ENCODE measurements around the gene CNTNAP1. TPM values are rescaled to one million over a fixed set of nuclear protein-coding genes. Genes with fewer than 3 reads are reported as not detected.

Gene CNTNAP1
- total and polyA plus RNA-seq, 10 of the 15 experiments (the other 5 are each of a cell fraction or from before 2014, with no cell fraction given): 0.95 to 29.9 (median 10.4) TPM

DNA sequence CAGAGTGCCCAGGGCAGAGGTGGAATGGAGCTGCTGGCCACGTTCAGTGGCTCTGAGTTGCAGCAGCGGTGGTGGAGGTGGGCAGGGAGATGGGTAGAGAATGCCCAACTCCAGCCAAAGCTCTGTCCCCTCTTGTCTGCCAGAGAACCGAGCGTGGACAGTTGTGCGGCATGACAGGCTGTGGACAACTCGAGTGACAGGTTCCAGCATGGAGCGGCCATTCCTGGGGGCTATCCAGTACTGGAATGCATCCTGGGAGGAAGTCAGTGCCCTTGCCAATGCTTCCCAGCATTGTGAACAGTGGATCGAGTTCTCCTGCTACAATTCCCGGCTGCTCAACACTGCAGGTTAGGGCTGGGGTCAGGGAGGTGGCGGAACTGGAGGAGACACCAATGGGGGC is 8.3 kb downstream of the CNTNAP1 start:
- Histone ChIP-seq H4K20me1 (ENCODE audit: control insufficient read depth, insufficient read depth) (no peaks in the 10 kb centered on the region), H3K4me1 (ENCODE audit: control insufficient read depth, insufficient read depth, low read length) (no peaks in the 10 kb centered on the region), H3K4me2 (ENCODE audit: control insufficient read depth, insufficient read depth) (no peak overlapping the region), H2AFZ (ENCODE audit: control insufficient read depth, low read depth, low read length) (no peak overlapping the region), H3K4me3 (no peak overlapping the region), H3K36me3 (ENCODE audit: control insufficient read depth in 2 of 2, insufficient read depth in 2 of 2, low read length in 1 of 2) (peaks cover 12 to 32% of the 10 kb centered on the region in 2 experiments), H3K9ac (ENCODE audit: control insufficient read depth, insufficient read depth, low read length) (no peak overlapping the region), H3K9me3 (replicated peaks; ENCODE audit: control insufficient read depth, insufficient read depth, low read length) (no peaks in the 10 kb centered on the region), H3K79me2 (ENCODE audit: control insufficient read depth, insufficient read depth, low read length) (no peaks in the 10 kb centered on the region), H3K27ac (ENCODE audit: control insufficient read depth, insufficient read depth) (no peak overlapping the region), H3K27me3 (replicated peaks in 1 of 2; ENCODE audit: control insufficient read depth in 2 of 2, insufficient read depth in 2 of 2, low read length in 1 of 2) (no peaks in the 10 kb centered on the region)
- in situ Hi-C loops (cut with MboI) (no loop called here), intact Hi-C loops (cut with micrococcal nuclease; ENCODE audit: unreplicated experiment) (no loop called here)
- ATAC-seq (no peak), DNase-seq (ENCODE audit: low read depth, low spot score) (no peak), FAIRE-seq (no peak)
- no TSS peak for BruUV-seq (replicated peaks)
- ChIA-PET CTCF (interaction anchor here (1.3 kb wide), 1 partner anchor 10 kb away, joined by 4 read pairs; no protein-coding TSS in a partner anchor), SMC1A (ENCODE audit: uncharacterized antibody, unreplicated experiment) (no interaction called here), POLR2A (interaction anchor here (0.7 kb wide), 1 partner anchor 332 kb away, joined by 5 read pairs; no protein-coding TSS in a partner anchor), RAD21 (ENCODE audit: unreplicated experiment) (interaction anchor here (1.1 kb wide), 1 partner anchor 10 kb away, joined by 3 read pairs; no protein-coding TSS in a partner anchor)
- TF ChIP-seq TAF1 (IDR thresholded peaks at IDR 0.05; ENCODE audit: borderline replicate concordance, low read depth, low read length) (no peak), BMI1 (IDR thresholded peaks at IDR 0.05; ENCODE audit: borderline replicate concordance) (no peak), HDAC2 (IDR thresholded peaks at IDR 0.05) (no peak), BHLHE40 (IDR thresholded peaks at IDR 0.05; ENCODE audit: borderline replicate concordance in 1 of 2, low read depth in 2 of 2, low read length in 1 of 2) (no peak), CREM (IDR thresholded peaks at IDR 0.05; ENCODE audit: low read depth) (no peak), SPI1 (IDR thresholded peaks at IDR 0.05; ENCODE audit: borderline replicate concordance, insufficient read depth, low read depth, low read length) (no peak)
- TF ChIP-seq, protein P1, sequence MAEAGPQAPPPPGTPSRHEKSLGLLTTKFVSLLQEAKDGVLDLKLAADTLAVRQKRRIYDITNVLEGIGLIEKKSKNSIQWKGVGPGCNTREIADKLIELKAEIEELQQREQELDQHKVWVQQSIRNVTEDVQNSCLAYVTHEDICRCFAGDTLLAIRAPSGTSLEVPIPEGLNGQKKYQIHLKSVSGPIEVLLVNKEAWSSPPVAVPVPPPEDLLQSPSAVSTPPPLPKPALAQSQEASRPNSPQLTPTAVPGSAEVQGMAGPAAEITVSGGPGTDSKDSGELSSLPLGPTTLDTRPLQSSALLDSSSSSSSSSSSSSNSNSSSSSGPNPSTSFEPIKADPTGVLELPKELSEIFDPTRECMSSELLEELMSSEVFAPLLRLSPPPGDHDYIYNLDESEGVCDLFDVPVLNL (IDR thresholded peaks at IDR 0.05; ENCODE audit: low read depth, low read length): no peak
- TF ChIP-seq, protein P2, sequence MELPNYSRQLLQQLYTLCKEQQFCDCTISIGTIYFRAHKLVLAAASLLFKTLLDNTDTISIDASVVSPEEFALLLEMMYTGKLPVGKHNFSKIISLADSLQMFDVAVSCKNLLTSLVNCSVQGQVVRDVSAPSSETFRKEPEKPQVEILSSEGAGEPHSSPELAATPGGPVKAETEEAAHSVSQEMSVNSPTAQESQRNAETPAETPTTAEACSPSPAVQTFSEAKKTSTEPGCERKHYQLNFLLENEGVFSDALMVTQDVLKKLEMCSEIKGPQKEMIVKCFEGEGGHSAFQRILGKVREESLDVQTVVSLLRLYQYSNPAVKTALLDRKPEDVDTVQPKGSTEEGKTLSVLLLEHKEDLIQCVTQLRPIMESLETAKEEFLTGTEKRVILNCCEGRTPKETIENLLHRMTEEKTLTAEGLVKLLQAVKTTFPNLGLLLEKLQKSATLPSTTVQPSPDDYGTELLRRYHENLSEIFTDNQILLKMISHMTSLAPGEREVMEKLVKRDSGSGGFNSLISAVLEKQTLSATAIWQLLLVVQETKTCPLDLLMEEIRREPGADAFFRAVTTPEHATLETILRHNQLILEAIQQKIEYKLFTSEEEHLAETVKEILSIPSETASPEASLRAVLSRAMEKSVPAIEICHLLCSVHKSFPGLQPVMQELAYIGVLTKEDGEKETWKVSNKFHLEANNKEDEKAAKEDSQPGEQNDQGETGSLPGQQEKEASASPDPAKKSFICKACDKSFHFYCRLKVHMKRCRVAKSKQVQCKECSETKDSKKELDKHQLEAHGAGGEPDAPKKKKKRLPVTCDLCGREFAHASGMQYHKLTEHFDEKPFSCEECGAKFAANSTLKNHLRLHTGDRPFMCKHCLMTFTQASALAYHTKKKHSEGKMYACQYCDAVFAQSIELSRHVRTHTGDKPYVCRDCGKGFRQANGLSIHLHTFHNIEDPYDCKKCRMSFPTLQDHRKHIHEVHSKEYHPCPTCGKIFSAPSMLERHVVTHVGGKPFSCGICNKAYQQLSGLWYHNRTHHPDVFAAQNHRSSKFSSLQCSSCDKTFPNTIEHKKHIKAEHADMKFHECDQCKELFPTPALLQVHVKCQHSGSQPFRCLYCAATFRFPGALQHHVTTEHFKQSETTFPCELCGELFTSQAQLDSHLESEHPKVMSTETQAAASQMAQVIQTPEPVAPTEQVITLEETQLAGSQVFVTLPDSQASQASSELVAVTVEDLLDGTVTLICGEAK (IDR thresholded peaks at IDR 0.05; ENCODE audit: borderline replicate concordance): no peak
- WGBS (ENCODE audit: insufficient coverage, insufficient replicate concordance, low lambda C conversion rate, missing lambda C conversion rate): 81% methylated on average over 10 of the region's 10 CpGs

All from GM12878 (cell line).